Endothelial cell (in vitro differentiated cells): ENCODE results near the gene MTPN. TPM values are rescaled to one million over a fixed set of nuclear protein-coding genes. Genes with fewer than 3 reads are reported as not detected.

Source experiments
- DNase-seq: peaks from one replicate; pipeline ENCODE4 v3.0.0; 2021; ENCODE audit warnings: low spot score
- H3K27ac Mint-ChIP-seq: one replicate; pipeline ENCODE4 v1.8.0; 2021; ENCODE audit warnings: mixed read lengths, inconsistent platforms; ENCODE audit not compliant: unreplicated experiment
- H3K27me3 Mint-ChIP-seq: one replicate; pipeline ENCODE4 v1.8.0; 2021; ENCODE audit warnings: mild to moderate bottlenecking, moderate library complexity, mixed read lengths, inconsistent platforms; ENCODE audit not compliant: unreplicated experiment
- H3K36me3 Mint-ChIP-seq: one replicate; pipeline ENCODE4 v1.8.0; 2021; ENCODE audit warnings: mild to moderate bottlenecking, low read depth, mixed read lengths, inconsistent platforms; ENCODE audit not compliant: unreplicated experiment
- H3K4me1 Mint-ChIP-seq: one replicate; pipeline ENCODE4 v1.8.0; 2021; ENCODE audit warnings: mild to moderate bottlenecking, mixed read lengths, inconsistent platforms; ENCODE audit not compliant: unreplicated experiment
- H3K4me3 Mint-ChIP-seq: one replicate; pipeline ENCODE4 v1.8.0; 2021; ENCODE audit warnings: mild to moderate bottlenecking, mixed read lengths, inconsistent platforms; ENCODE audit not compliant: unreplicated experiment
- H3K9me3 Mint-ChIP-seq: one replicate; pipeline ENCODE4 v1.8.0; 2021; ENCODE audit warnings: mixed read lengths, inconsistent platforms; ENCODE audit not compliant: unreplicated experiment
- CTCF ChIP-seq: fragments of 200-600 bp; sonication (generic); IDR thresholded peaks from one replicate; pipeline ENCODE4 v1.5.0; 2021; ENCODE audit warnings: antibody characterized with exemption; ENCODE audit not compliant: unreplicated experiment
- total RNA-seq: library from RNA; stranded (reverse); fragmentation: NEBNext Ultra II Directional; extraction: Animal tissue kit (Norgen Biotek cat#: 25700); gene quantifications from one replicate; pipeline ENCODE4 v1.2.1, GENCODE V29; 2021; ENCODE audit not compliant: unreplicated experiment

MTPN gene
- total RNA-seq, 1 donor from 2014 or later = 183 TPM

GRCh38 chr7:135974667-135975066 lies 2.5 kb downstream of the MTPN start:
- no peak for DNase-seq
- no peak overlapping the region for H3K4me3 Mint-ChIP-seq
- TF ChIP-seq CTCF = no peak
- peaks cover 31% of the 10 kb centered on the region for H3K4me1 Mint-ChIP-seq
- no peaks in the 10 kb centered on the region for H3K27me3 Mint-ChIP-seq
- no peaks in the 10 kb centered on the region for H3K9me3 Mint-ChIP-seq
- no peaks in the 10 kb centered on the region for H3K36me3 Mint-ChIP-seq
- H3K27ac Mint-ChIP-seq = no peak overlapping the region

GRCh38 chr7:135971366-135971725 lies 5.8 kb downstream of the MTPN start:
- TF ChIP-seq CTCF = no peak
- no peak for DNase-seq
- Mint-ChIP-seq H3K4me1 (peaks cover 38% of the 10 kb centered on the region), H3K36me3 (no peaks in the 10 kb centered on the region), H3K27ac (no peak overlapping the region), H3K27me3 (no peaks in the 10 kb centered on the region), H3K9me3 (no peaks in the 10 kb centered on the region), H3K4me3 (no peak overlapping the region)

- H3K36me3 Mint-ChIP-seq = no peaks in the 10 kb centered on the region
- DNase-seq = no peak
- no peak overlapping the region for H3K27ac Mint-ChIP-seq
- no peaks in the 10 kb centered on the region for H3K9me3 Mint-ChIP-seq
- no peak for TF ChIP-seq CTCF
- H3K4me1 Mint-ChIP-seq = peaks cover 33% of the 10 kb centered on the region
- no peaks in the 10 kb centered on the region for H3K27me3 Mint-ChIP-seq
- peak overlapping the region; percentile 9 for H3K4me3 Mint-ChIP-seq
Measured at GRCh38 chr7:135970682-135971365, 6.3 kb downstream of the MTPN start.

GRCh38 chr7:135970045-135970444 lies 7.1 kb downstream of the MTPN start:
- peaks cover 29% of the 10 kb centered on the region for H3K4me1 Mint-ChIP-seq
- H3K9me3 Mint-ChIP-seq = no peaks in the 10 kb centered on the region
- H3K27ac Mint-ChIP-seq = no peak overlapping the region
- TF ChIP-seq CTCF = no peak
- H3K4me3 Mint-ChIP-seq = no peak overlapping the region
- H3K27me3 Mint-ChIP-seq = no peaks in the 10 kb centered on the region
- no peaks in the 10 kb centered on the region for H3K36me3 Mint-ChIP-seq
- DNase-seq = no peak

GRCh38 chr7:135966341-135967043 lies 10.7 kb downstream of the MTPN start:
- Mint-ChIP-seq H3K9me3 (no peaks in the 10 kb centered on the region), H3K27ac (no peak overlapping the region), H3K4me3 (no peak overlapping the region), H3K4me1 (peaks cover 16% of the 10 kb centered on the region), H3K36me3 (no peaks in the 10 kb centered on the region), H3K27me3 (no peaks in the 10 kb centered on the region)
- DNase-seq = no peak
- TF ChIP-seq CTCF = no peak
